Spleen (tissue), 11 donors: ENCODE results near the gene CLASP2. TPM values are rescaled to one million over a fixed set of nuclear protein-coding genes. Genes with fewer than 3 reads are reported as not detected.
A peak's percentile ranks its signal among the peaks of the same experiment; 100 is the strongest.
"Not testable (repeated sequence)": the region's sequence is repeated elsewhere in the genome, so short reads cannot be mapped to it uniquely, and the experiment has no call there.

Source experiments
- DNase-seq: peaks from one replicate; pipeline ENCODE4 v3.0.0-alpha.2; 2020
- H3K27ac ChIP-seq, 8 donors: fragments of 200-600 bp; sonication (generic) in 7 of 8; 1 replicate in 4 of 8; 2 replicates in 4 of 8; pipeline versions ENCODE4 v1.5.0 to v1.8.0; 2016 to 2021; ENCODE audit warnings: inconsistent platforms in 4 of 8, mild to moderate bottlenecking in 4 of 8, moderate library complexity in 1 of 8
- H3K27me3 ChIP-seq, 7 donors: fragments of 200-600 bp; sonication (generic) in 6 of 7; replicated peaks in 1 of 7; 1 replicate in 4 of 7; 2 replicates in 3 of 7; pipeline versions ENCODE4 v1.5.0 to v1.8.0; 2016 to 2021; ENCODE audit warnings: inconsistent platforms in 3 of 7, mild to moderate bottlenecking in 1 of 7
- H3K36me3 ChIP-seq, 6 donors: fragments of 200-600 bp; sonication (generic) in 5 of 6; 1 replicate in 4 of 6; 2 replicates in 2 of 6; pipeline versions ENCODE4 v1.5.0 to v1.8.0; 2016 to 2021; ENCODE audit warnings: inconsistent platforms in 2 of 6
- H3K4me1 ChIP-seq, 6 donors: fragments of 200-600 bp; sonication (generic) in 5 of 6; 1 replicate in 3 of 6; 2 replicates in 3 of 6; pipeline versions ENCODE4 v1.5.0 to v1.8.0; 2016 to 2021; ENCODE audit warnings: inconsistent platforms in 3 of 6
- H3K4me3 ChIP-seq, 8 donors: fragments of 200-600 bp; sonication (generic) in 7 of 8; 1 replicate in 4 of 8; 2 replicates in 4 of 8; pipeline versions ENCODE4 v1.5.0 to v1.8.0; 2016 to 2021; ENCODE audit warnings: inconsistent platforms in 4 of 8, mild to moderate bottlenecking in 4 of 8, moderate library complexity in 2 of 8
- H3K9me3 ChIP-seq, 8 donors: fragments of 200-600 bp; sonication (generic) in 7 of 8; 1 replicate in 4 of 8; 2 replicates in 4 of 8; pipeline versions ENCODE4 v1.5.0 to v1.8.0; 2016 to 2021; ENCODE audit warnings: inconsistent platforms in 4 of 8
- POLR2A ChIP-seq, 3 donors: fragments of 450-650 bp; IDR thresholded peaks; one replicate each; pipeline ENCODE4 v1.5.1; 2017; ENCODE audit warnings: antibody characterized with exemption in 3 of 3, mild to moderate bottlenecking in 1 of 3
- POLR2AphosphoS5 ChIP-seq, 3 donors: sonication (generic); formaldehyde crosslinking; IDR thresholded peaks; one replicate each; pipeline ENCODE4 v1.5.1; 2017; ENCODE audit warnings: antibody characterized with exemption in 3 of 3
- WGBS, 5 donors: extraction: QIAGEN DNeasy Blood & Tissue Kit in 3 of 5; methylation state at CpG; one replicate each; pipeline versions ENCODE4 v1.1.5 to v1.1.7; 2013 to 2018; 5-methylcytosine and 5-hydroxymethylcytosine counted together
- intact Hi-C: fragments of 100-400 bp; cut with DNase I; formaldehyde crosslinking; loops from one replicate; pipeline ENCODE4 v1.15.0; 2023; ENCODE audit warnings: low total_unique reads
- polyA plus RNA-seq, 3 donors: library from polyadenylated mRNA; stranded (reverse); fragments of 200-250 nt; gene quantifications; one replicate each; pipeline ENCODE4 v1.2.1, GENCODE V29; 2013
- total RNA-seq, 7 donors: library from RNA; depleted of rRNA in 3 of 7; stranded (reverse); fragments of >200 nt in 3 of 7; fragmentation: NEBNext Ultra II Directional in 4 of 7; extraction: Animal tissue kit (Norgen Biotek cat#: 25700) in 4 of 7; gene quantifications; one replicate each; pipeline versions ENCODE4 v1.1.0 to v1.2.1, GENCODE V29; 2016 to 2021
- TF ChIP-seq, protein P1 (sequence below), 11 experiments: fragments of 200-600 bp in 7 of 11; fragments of 450-650 bp in 4 of 11; sonication (generic) in 4 of 11; IDR thresholded peaks in 8 of 11; conservative IDR thresholded peaks in 3 of 11; 1 replicate in 7 of 11; 2 replicates in 4 of 11; pipeline versions ENCODE4 v1.4.0 to v1.8.0; 2016 to 2021; ENCODE audit warnings: antibody characterized with exemption in 11 of 11, inconsistent platforms in 4 of 11, mild to moderate bottlenecking in 1 of 11
- donor health status: healthy with polysubstance abuse.
- donor health status: DM: no; HTN: no; CAD: no; lungs with moderate emphysema.
- donor health status: DM: no; HTN: no; CAD: no.
- donor health status: Bipolar disorder and iron deficiency.
- donor health status: healthy.
- donor health status: DM: no; HTN: no; CAD: no.
- donor health status: DM: yes; HTN: yes; CAD: no.

Gene CLASP2
- total and polyA plus RNA-seq, 10 donors: 8.7 to 200 (median 72.5) TPM

DNA sequence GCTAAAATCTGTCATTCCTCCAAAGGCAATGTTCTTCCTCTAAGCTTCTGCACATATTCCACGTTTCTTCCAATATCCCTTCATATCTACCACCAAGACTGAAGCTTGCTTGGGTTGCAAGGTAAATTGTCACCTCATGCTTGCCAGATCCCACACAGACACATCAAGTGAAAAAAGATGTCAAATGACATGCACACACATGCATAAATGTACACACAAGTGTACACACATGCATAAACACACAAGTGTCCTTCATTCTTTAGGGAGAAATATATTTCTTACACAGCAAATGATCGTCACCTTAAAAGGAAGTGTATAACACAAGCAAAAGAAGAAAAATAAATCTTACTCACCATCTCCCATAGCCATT, 59.4 kb downstream of the CLASP2 start:
- H3K4me1 ChIP-seq: peaks cover 15 to 62% (median 39%) of the 10 kb centered on the region in 6 donors
- intact Hi-C loops: no loop called here
- WGBS, 5 donors: 14 to 17% (median 15%) methylated on average over 2 of the region's 2 CpGs
- H3K36me3 ChIP-seq: no peaks in the 10 kb centered on the region
- DNase-seq: no peak
- no peaks in the 10 kb centered on the region for H3K9me3 ChIP-seq
- H3K27me3 ChIP-seq: no peaks in the 10 kb centered on the region
- peak overlapping the region; percentile 33 to 67 (median 40) for H3K4me3 ChIP-seq
- TF ChIP-seq POLR2AphosphoS5 (IDR thresholded peaks at IDR 0.05) (no peak), POLR2A (IDR thresholded peaks at IDR 0.05) (no peak)
- TF ChIP-seq, protein P1, sequence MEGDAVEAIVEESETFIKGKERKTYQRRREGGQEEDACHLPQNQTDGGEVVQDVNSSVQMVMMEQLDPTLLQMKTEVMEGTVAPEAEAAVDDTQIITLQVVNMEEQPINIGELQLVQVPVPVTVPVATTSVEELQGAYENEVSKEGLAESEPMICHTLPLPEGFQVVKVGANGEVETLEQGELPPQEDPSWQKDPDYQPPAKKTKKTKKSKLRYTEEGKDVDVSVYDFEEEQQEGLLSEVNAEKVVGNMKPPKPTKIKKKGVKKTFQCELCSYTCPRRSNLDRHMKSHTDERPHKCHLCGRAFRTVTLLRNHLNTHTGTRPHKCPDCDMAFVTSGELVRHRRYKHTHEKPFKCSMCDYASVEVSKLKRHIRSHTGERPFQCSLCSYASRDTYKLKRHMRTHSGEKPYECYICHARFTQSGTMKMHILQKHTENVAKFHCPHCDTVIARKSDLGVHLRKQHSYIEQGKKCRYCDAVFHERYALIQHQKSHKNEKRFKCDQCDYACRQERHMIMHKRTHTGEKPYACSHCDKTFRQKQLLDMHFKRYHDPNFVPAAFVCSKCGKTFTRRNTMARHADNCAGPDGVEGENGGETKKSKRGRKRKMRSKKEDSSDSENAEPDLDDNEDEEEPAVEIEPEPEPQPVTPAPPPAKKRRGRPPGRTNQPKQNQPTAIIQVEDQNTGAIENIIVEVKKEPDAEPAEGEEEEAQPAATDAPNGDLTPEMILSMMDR (IDR thresholded peaks at IDR 0.05 in 8 of 11, conservative IDR thresholded peaks at IDR 0.05 in 3 of 11): no peak
- peak overlapping the region in 7 of 8 donors; percentile 68 to 83 (median 79) for H3K27ac ChIP-seq

GRCh38 chr3:33658039-33658438, 60.0 kb downstream of the CLASP2 start:
- intact Hi-C loops: no loop called here
- Histone ChIP-seq H3K27ac (peak overlapping the region in 6 of 8 donors; percentile 68 to 83 (median 80)), H3K27me3 (no peaks in the 10 kb centered on the region), H3K4me3 (peak overlapping the region in 5 of 8 donors; percentile 35 to 67 (median 50)), H3K36me3 (no peaks in the 10 kb centered on the region), H3K4me1 (peaks cover 15 to 62% (median 41%) of the 10 kb centered on the region in 6 donors), H3K9me3 (no peaks in the 10 kb centered on the region)
- TF ChIP-seq, protein P1 (IDR thresholded peaks at IDR 0.05 in 8 of 11, conservative IDR thresholded peaks at IDR 0.05 in 3 of 11): no peak
- no peak for TF ChIP-seq POLR2AphosphoS5 (IDR thresholded peaks at IDR 0.05)
- TF ChIP-seq POLR2A (IDR thresholded peaks at IDR 0.05): no peak
- 68 to 87% (median 78%) methylated on average over 1 of the region's 1 CpG for WGBS, 5 donors
- no peak for DNase-seq

- no peak overlapping the region for H3K4me3 ChIP-seq
- H3K27me3 ChIP-seq: no peaks in the 10 kb centered on the region
- H3K27ac ChIP-seq: no peak overlapping the region
- no peak for TF ChIP-seq POLR2A (IDR thresholded peaks at IDR 0.05)
- TF ChIP-seq, protein P1 (IDR thresholded peaks at IDR 0.05 in 8 of 11, conservative IDR thresholded peaks at IDR 0.05 in 3 of 11): no peak
- TF ChIP-seq POLR2AphosphoS5 (IDR thresholded peaks at IDR 0.05): no peak
- WGBS, 5 donors: 81 to 88% (median 86%) methylated on average over 2 of the region's 2 CpGs
- peaks cover 0 to 26% (median 16%) of the 10 kb centered on the region in 6 donors for H3K4me1 ChIP-seq
- intact Hi-C loops: no loop called here
- peaks cover 0 to 1% (median 0%) of the 10 kb centered on the region in 6 donors for H3K36me3 ChIP-seq
- H3K9me3 ChIP-seq: no peaks in the 10 kb centered on the region
- no peak for DNase-seq
These were observed 65.3 kb downstream of the CLASP2 start for GRCh38 chr3:33652736-33653135.

DNA sequence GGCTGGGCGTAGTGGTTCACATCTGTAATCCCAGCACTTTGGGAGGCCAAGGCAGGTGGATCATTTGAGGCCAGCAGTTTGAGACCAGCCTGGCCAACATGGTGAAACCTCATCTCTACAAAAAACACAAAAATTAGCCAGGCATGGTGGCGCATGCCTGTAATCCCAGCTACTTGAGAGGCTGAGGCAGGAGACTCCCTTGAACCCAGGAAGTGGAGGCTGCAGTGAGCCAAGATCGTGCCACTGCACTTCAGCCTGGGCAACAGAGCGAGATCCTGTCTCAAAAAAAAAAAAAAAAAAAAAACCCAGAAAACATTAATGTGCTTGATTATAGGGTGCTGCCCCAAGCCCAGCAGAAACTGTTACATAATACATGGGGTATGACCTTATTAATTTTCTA, 67.0 kb downstream of the CLASP2 start:
- intact Hi-C loops, H3K9me3 ChIP-seq, H3K36me3 ChIP-seq, H3K27ac ChIP-seq, H3K27me3 ChIP-seq, DNase-seq, H3K4me3 ChIP-seq: not testable (repeated sequence)
- H3K4me1 ChIP-seq: peaks cover 0 to 18% (median 5%) of the 10 kb centered on the region in 6 donors
- 95 to 99% (median 97%) methylated on average over 4 of the region's 4 CpGs for WGBS, 5 donors

- Histone ChIP-seq H3K4me1 (peaks cover 0 to 19% (median 3%) of the 10 kb centered on the region in 6 donors), H3K9me3 (no peaks in the 10 kb centered on the region), H3K36me3 (peaks cover 0 to 7% (median 0%) of the 10 kb centered on the region in 6 donors), H3K27me3 (no peaks in the 10 kb centered on the region), H3K4me3 (no peak overlapping the region), H3K27ac (no peak overlapping the region)
- TF ChIP-seq POLR2AphosphoS5 (IDR thresholded peaks at IDR 0.05): no peak
- TF ChIP-seq, protein P1 (IDR thresholded peaks at IDR 0.05 in 8 of 11, conservative IDR thresholded peaks at IDR 0.05 in 3 of 11): no peak
- no peak for TF ChIP-seq POLR2A (IDR thresholded peaks at IDR 0.05)
- DNase-seq: no peak
- 90 to 96% (median 92%) methylated on average over 1 of the region's 1 CpG for WGBS, 5 donors
- intact Hi-C loops: no loop called here
These were observed 67.6 kb downstream of the CLASP2 start for GRCh38 chr3:33650495-33650894.
